HG03460 (cell line): ENCODE measurements around the gene NTF3.

ENCODE experiments used
- ATAC-seq: cut with Tn5 transposase; IDR thresholded peaks from one replicate; pipeline ENCODE4 v1.9.1; 2021; ENCODE audit not compliant: unreplicated experiment

NTF3 gene

DNA sequence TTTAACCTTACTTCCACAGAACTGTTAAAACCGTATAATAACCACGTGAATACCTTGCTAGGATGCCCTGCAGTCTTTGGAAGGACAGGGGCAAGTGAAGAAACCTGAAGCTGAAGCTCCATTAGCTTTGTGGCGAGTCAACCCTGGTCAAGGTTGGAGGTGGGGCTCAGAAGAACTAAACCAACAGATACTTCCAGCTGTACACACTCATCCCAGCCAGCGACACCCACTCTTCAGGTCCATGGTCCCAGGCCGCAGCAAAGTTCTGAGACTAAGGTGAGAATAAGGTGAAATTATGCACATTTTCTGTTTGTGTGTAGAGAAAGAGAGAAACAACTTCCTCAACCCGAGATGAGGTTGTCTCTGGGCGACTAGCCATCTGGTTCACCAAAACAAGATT lies 77.6 kb downstream of the NTF3 start:
- no peak for ATAC-seq

DNA sequence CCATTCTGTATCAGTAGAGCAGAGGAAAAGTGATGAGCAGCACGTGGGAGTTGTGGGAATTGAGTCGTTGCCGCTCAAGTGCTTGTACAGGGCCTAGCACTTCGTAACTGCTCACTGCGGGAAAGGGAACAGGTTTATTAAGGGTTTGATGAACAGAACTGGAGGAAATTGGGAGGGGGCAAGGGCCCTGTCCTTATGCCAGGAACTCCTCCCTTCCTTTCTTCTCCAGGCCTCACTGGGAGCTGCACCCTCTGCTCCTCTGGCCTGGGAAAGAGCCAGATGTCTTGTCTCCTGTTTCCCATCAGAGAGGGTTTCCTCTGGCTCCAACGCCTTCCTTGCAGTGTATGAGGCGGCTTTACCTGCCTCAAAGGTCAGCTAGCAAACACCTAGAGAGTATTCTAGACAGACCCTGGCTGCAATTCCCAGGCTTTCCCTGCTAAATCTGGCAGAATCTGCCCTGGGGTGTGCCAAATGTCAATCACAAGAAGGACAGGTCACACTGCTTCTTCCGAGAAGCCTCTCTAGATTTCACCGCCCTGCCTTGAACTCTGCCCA lies 78.4 kb downstream of the NTF3 start:
- ATAC-seq, result no peak

DNA sequence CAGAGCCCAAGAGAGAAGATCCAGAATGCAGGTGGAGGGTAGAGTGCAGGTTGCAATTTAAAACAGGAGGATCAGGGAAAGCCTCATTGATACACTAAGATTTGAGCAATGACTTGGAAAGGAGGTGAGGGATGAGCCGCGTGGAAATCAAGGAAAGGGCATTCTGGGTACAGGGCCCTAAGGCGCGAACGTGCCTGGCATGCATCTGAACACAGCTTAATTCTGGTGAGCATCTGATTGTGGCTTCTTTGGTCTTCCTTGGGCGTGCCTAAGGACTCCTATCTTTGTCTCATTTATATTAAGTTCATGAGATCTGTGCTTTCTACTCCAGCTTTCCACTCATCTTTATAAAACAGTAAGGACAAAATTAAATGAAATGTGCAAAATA lies 79.3 kb downstream of the NTF3 start:
- no peak for ATAC-seq

DNA sequence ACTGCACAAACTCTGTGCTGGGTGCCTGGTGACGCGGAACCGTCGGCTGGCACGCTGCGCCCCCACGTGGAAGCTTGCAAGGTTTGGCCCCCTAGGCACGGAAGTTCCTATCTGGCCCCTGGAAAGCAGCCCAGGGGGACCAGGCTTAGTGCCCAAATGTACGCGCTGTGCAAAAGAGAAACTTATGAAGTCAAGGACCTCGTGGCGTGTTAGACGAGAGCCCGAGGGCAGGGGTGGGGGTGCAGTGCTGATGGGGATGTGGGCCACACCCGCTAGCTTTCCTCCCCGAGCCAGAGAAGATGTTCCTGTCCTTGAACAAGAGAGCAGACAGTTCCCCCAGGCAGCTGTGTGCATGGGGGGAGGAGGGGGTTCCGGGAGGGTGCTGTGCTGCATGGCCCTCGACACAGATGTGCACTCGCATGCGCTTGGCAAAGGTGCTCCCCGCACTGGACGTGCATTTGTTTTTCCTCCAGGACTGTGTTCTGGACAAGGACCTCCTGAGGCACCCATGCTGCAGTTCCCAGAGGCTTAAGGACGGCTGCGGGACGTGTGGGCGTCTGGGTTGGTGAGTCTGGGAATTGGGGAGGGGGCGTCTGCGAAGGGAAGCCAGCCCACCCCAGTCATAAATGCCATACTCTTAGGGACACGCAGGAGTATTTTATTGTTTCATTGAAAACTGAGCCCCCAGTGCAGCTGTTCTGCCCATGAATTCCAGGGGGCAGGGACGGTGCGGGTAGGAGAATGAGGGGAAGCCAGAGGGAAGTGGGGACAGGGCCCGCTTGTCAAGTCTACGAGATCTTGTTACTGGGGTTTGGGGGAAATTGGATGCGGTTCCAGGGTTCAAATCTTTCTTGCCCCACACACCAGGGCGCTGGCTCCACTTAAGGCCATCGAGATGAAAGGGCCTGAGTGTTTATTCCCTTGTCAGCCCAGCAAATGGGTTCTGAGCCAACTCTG lies 80.0 kb downstream of the NTF3 start:
- no peak for ATAC-seq

DNA sequence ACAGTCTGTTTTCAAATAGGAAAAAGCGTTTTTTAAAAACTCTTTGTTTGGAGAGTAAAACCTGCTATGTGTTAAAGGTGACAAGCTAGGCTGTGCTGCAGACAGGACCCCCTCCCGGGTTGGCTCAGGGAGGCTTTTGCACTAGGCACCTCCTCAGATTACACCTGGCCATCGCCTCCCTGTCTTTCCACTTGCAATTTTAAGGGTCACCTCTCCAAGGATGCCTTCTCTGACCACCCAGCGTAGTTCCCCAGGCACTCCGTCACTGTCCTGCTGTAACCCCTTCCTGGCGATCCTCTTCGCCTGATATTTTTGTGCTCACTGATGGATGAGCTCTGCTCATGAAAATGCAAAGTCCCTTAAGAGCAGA lies 80.7 kb downstream of the NTF3 start:
- ATAC-seq, result no peak

DNA sequence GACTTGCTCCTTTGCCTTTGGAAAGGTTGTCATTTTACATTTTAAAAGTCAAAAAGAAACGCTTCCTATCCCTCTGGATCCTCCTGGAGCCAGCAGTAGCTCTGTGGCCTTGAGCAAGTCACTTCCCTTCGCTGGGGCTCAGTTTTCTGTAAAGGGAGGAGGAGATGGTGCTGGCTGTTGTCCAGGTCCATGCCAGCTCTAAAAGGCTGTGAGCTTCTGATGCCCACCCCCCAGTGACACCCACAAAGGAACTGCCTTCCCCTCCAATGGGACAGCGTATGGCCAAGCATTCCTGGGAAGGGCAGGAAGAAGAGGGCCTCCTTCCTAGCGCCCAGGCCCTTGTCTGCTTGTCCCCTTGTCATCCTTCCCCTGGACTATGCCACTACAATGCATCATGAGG lies 81.5 kb downstream of the NTF3 start:
- ATAC-seq, result no peak

DNA sequence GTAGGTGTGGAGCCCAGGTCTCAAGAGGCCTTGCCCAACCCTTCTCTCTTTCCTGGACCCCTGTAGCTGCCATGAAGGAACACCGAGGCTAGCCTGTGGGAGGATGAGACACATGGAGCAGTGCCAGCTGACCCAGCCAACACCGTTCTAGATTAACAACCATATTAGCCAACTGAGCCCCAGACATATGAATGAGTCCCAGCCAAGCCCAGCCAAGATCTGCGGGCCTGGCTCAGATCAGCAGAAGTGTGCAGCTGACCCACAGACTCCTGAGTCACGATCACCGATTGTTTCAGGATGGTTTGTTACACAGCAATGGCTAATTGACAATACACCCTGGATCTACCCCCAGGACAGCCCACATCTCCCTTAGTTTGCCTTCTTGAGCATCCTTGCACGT lies 82.1 kb downstream of the NTF3 start:
- no peak for ATAC-seq

DNA sequence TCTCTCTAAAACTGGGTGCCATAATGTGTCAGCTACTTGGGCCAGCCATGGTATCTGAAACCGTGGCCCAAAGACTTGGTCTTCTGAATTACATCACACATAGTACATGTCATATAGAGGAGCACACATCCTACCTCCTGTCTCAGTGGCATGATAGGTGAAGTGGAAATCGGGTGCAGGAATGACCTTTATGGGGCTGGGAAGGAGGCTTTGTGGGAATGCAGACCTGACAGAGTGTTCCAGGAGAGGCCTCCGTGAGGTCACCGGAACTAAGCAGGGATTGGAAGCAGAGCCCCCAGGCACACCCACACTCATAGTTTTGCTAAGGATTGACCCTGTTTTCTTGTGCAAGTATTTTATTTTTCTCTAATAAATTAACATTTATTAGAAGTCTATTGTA lies 82.6 kb downstream of the NTF3 start:
- ATAC-seq, result no peak

DNA sequence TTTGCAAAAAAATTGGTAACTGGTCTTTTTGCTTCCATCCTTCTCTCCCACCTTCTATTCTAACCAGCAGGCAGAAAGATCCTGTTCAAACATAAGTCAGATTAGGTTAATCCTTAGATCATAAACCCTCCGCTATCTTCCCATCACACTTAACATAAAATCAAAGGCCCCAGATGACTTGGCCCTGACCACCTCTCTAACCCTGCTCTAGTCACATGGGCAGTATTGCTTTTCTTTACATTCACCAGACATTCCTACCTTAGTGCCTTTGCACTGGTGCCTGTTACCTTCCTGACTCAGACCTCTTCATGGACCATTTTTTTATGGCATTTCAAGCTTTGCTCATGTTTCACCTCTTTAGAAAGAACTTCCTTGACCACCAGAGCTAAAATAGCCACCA lies 83.5 kb downstream of the NTF3 start:
- no peak for ATAC-seq

DNA sequence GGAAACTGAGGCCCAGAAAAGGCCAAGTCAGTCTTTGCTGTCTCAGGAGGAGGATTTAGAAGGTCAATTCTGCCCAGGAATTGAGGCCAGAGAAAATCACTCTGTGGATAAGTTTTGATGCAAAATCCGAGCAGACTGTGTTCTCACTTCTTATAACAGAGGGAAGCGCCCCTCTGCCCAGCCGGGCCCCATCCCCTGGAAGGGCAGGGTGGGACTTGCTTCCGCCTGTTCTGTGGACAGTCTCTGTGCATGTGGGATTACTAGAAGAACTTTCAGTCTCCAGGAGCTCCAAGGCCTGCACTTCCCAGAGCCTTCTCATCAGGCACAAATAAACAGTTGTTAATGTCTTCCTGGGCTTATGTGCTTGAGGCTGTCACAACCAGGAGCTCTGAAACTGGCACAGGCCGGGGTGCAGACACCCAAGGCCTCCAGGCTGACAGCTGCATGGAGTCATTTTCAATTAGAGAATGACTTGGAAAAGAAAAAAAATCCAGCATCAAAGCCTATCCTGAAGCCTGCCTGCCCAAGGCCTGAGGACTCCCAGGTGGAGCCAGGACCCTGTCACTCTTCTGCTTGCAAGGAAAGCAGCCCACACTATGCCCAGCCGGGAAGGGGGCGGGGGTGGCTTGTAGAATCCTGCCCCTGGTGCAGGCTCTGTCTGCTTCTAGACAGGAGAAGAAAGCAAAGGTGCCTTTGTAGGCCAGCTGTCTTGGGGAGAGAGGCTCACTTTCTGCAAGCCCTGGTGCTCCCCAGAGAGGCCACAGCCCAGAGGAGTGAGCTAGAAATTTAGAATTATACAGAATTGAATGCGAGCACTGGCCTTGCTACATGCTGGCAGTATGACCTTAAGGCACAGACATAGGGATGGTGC lies 84.7 kb downstream of the NTF3 start:
- ATAC-seq, result no peak

DNA sequence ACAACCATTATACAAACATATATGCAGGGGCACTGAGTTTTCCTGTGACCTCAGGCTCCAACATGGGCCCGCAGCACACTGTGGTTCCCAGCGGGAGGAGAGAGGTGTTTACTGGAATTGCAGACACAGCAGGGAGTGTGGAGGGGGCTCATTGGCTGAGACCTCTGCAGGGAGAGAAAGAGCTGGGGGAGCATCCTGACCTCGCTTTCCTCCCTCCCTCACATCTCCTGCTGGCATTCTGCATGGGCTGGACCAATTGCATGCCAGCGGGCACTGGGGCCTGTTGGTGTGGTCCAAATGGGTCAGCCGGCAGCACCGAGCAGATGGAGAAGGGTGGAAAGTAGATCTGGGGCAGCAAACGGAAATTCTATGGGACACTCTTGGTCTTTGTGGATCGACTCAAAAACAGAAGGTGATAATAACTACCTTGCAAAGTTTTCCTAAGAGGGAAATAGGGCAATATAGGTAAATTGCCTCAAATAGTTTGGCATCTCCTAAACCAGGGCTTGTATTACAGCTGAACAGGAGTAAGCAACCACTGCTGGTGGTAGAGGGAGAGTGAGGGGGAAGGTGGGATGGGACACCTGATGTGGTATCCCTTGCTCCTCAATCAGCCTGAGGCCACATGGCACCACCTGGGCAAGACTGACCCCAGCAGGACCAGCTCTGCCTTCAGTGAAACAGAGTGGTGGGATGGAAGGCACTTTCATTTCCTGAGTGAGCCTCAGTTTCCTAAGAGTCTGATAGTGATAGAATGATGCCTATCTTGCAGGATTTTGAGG lies 86.9 kb downstream of the NTF3 start:
- no peak for ATAC-seq

DNA sequence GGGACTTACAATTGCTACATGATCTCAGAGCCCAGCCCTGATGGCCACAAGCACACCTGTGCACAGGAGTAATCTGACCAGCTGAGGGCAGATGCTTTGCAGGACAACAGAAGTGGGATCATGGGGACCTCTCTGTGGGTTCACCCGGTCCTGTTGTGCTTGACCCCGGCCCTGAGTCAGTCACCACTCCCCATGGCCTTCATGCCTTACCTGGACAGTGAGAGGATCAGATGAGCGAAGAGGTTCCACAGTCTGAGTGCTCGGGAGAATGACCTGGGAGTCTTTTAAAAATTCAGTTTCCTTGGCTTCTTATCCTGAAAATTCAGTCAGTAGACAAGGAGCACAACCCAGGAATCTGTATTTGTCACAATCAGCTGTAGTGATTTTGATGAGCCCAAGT lies 88.1 kb downstream of the NTF3 start:
- ATAC-seq, result no peak

DNA sequence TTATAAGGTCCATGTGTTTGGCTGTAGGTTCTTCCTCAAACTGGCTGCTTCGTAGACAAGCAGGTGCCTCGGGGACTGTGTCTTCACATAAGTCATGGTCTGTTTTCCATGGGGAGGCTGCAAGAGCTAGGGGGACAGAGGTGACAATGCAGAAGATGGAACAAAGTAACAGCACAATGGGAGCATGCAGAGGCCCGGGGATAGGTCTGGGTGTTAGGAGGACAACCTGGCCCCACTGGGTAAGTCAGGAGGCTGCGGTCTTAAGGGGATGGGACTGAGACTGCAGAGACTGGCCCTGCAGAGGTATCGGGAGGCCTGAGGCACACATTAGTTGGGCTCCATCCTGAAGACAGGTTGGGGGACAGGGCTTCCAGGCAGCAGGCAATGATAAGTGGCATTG lies 88.9 kb downstream of the NTF3 start:
- no peak for ATAC-seq

DNA sequence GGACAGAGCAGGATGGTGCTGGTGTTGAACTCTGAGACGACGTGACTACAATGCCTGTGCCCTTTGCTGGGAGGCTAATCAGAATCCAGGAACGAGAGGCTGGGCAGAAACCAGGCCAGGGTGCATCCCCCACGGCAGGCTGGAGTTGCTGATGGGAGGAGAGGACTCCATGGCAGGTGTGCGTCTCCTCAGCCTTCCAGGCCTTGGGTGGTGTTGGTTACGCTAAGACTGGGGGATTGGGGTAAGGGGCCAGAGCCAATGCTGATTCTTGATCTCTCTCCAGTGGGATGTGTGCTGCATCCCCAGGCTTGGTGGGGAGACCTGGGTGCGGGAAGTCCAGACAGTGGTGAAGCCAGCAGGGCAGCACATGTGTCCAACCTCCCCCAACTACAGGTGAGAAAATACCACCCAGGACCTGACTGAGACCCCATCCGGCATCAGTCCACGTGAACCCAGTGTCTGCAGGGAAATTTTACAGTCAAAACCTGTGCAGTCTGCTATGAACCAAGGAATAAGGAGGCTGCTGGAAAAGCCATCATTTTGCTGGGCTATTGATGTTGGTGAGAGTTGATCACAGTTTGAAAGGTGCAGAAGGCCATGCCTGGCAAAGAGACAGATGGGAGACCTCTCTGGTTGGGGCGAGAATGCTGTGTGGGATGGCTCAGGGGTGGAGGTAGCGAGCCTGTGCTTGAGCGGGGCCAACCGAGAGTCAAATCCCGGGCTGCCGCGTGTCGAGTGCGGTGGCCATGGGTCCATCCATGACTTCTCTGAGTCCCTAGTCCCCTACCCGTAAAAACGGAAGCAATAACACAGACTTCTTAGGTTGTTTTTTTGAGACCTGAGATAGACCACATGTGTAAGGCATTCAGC lies 89.8 kb downstream of the NTF3 start:
- ATAC-seq, result no peak

DNA sequence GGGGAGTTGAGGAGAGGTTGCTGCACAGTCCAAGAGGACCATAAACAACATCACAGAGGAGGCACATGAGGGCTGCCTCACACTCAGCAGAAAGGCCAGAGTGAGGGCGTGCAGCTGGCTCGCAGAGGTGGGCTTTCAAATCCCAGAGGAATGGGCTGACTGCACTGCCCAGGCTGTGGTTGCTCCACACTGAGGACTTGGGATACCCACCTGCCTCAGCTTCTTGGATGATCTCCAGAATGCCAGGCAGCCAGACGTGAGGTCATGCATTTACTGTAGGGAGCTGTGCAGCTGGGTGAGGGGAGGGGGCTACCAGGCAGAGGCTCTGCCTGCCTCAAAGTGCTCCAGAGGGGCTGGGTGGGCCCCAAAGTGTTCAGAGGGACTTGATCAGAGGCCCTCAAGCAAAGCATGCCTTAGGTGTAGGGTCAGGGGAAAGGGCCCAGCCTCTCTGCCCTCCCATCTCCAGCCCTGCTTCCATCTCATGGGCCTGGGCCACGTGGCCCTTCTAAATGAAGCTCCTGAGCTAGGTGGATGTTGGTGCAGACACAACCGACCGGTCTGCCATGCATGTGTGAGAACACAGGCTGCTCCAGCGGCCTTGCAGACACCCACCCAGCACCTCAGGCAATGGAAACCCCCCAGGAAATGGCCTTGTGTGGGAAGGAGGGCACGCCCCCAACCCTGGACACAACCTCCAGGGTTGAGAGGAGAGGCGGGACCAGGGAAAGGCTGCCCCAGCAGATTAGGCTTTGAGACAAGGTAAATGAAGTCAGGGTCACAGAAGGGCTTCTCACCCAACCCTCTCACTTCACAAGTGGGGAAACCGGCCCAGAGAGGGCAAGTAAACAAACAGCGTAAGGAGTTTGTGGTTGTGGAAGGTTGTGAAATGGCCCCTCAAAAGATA lies 90.8 kb downstream of the NTF3 start:
- no peak for ATAC-seq

DNA sequence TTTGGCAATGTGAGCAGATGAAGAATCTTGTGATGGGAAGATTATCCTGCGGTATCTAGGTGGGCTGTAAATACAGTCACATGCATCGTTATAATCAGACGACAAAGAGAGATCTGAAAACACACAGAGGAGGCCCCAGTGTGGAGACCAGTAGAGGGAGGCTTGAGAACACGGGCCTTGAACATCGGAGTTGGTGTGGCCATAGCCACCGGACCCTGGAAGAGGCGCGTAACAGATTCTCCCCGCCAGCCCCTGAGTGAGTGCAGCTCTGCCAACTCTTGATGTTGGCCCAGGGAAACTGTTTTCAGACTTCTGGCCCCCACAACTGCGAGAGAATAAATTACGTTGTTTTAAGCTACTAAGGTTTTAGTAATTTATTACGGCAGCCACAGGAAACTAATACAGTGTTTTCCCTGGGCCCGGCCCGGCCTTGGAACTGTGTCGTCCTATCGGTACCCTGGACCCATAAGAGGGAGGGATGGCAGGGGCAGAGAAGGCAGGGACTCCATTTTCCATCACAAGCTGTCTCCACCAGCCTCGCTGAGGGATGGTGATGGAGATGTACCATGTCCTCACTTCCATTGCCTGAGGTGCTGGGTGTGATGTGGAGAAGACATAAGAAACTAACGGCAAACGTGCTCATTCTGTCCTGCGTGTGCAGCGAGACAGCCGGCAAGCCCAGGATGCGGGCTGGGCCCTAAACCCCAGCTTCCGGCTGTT lies 91.6 kb downstream of the NTF3 start:
- no peak for ATAC-seq

DNA sequence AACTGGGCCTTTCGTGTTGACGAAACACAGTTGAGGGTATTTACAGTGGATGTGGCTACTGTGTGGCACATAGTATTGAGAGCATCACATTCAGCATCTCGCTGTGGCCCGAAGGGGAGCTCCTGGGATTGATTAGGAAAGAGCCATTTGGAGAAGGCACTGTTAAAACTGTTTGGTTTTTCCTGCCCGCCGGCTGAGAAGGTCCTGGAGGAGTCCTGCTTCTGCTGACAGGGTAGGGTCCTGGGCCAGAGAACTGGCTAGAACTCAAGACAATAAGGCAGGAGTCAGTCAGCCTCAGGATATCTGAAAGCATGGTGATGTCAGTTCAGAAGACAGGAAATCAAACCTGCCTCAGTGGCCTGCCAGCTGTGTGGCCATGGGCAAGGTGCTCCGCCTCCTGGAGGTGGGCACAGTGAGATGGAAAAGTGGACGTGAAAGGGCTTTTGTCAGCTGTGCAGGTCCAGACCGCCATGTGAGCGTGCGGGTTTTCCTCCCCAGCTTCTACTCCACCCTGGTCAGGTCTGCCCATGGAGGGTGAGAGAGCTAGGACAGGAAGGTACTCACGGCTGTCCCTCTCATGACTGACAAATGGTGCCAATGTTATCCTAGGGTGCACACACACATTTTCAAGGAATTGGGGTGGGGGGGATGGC lies 92.3 kb downstream of the NTF3 start:
- no peak for ATAC-seq
